DOHH2 (cell line): ENCODE measurements around the gene GAK.

ENCODE experiments used
- H3F3A ChIP-seq: fragments of 200-600 bp; sonication (generic), shearing (Covaris generic); 2 replicates; pipeline ENCODE4 v1.6.0; 2016; ENCODE audit warnings: antibody characterized with exemption, mild to moderate bottlenecking; ENCODE audit not compliant: control insufficient read depth, insufficient read depth
- H3K27ac ChIP-seq: fragments of 200-600 bp; sonication (generic); 2 replicates; pipeline ENCODE4 v1.5.1; 2014; ENCODE audit warnings: low read depth, mild to moderate bottlenecking, low read length, moderate library complexity
- H3K27me3 ChIP-seq: fragments of 200-600 bp; sonication (generic); 2 replicates; pipeline ENCODE4 v1.6.1; 2014; ENCODE audit warnings: mild to moderate bottlenecking, low read length, mixed read lengths; ENCODE audit not compliant: control insufficient read depth
- H3K36me3 ChIP-seq: fragments of 200-600 bp; sonication (generic); 2 replicates; pipeline ENCODE4 v1.6.1; 2014; ENCODE audit warnings: mild to moderate bottlenecking, low read length, moderate library complexity, mixed read lengths; ENCODE audit not compliant: control insufficient read depth
- H3K4me1 ChIP-seq: fragments of 200-600 bp; sonication (generic); 2 replicates; pipeline ENCODE4 v1.6.1; 2014; ENCODE audit warnings: mild to moderate bottlenecking, low read length, mixed read lengths; ENCODE audit not compliant: control insufficient read depth
- H3K4me2 ChIP-seq: fragments of 200-600 bp; sonication (generic); 2 replicates; pipeline ENCODE4 v1.6.0; 2014; ENCODE audit warnings: mild to moderate bottlenecking, low read length, moderate library complexity
- H3K4me3 ChIP-seq: fragments of 200-600 bp; sonication (generic); 2 replicates; pipeline ENCODE4 v1.5.1; 2014; ENCODE audit warnings: mild to moderate bottlenecking, low read length, mixed read lengths
- H3K79me2 ChIP-seq: fragments of 200-600 bp; sonication (generic); 2 replicates; pipeline ENCODE4 v1.6.1; 2014; ENCODE audit warnings: mild to moderate bottlenecking, low read length, mixed read lengths; ENCODE audit not compliant: control insufficient read depth
- H3K9me2 ChIP-seq: fragments of 200-600 bp; sonication (generic); replicated peaks from 2 replicates; pipeline ENCODE4 v1.6.1; 2014; ENCODE audit warnings: mild to moderate bottlenecking, low read length, mixed read lengths; ENCODE audit not compliant: control insufficient read depth
- H3K9me3 ChIP-seq: fragments of 200-600 bp; sonication (generic); 2 replicates; pipeline ENCODE4 v1.6.1; 2014; ENCODE audit warnings: antibody characterized with exemption, low read length, mixed read lengths; ENCODE audit not compliant: control insufficient read depth, insufficient read depth
- H4K20me1 ChIP-seq: fragments of 200-600 bp; sonication (generic); 2 replicates; pipeline ENCODE4 v1.6.0; 2014; ENCODE audit warnings: low read depth, mild to moderate bottlenecking, antibody characterized with exemption, low read length, moderate library complexity; ENCODE audit not compliant: control insufficient read depth, insufficient read depth
- CTCF ChIP-seq: fragments of 200-600 bp; sonication (generic); IDR thresholded peaks from one replicate; pipeline ENCODE4 v1.5.1; 2014; ENCODE audit warnings: antibody characterized with exemption, mild to moderate bottlenecking, low read depth, low read length; ENCODE audit not compliant: poor library complexity, severe bottlenecking
- EZH2phosphoT487 ChIP-seq: fragments of 200-600 bp; sonication (generic); IDR thresholded peaks from 2 replicates; pipeline ENCODE4 v1.6.1; 2017; ENCODE audit warnings: borderline replicate concordance, mild to moderate bottlenecking, antibody characterized with exemption, low read length, moderate library complexity, mixed read lengths

The GAK gene

GRCh38 chr4:882646-883045 lies 49.5 kb downstream of the GAK start:
- Histone ChIP-seq H3K79me2 (no peaks in the 10 kb centered on the region), H3K9me3 (peaks cover 6% of the 10 kb centered on the region; the same call in 1 of the 2 replicates), H3K4me3 (no peak overlapping the region), H3K4me1 (no peaks in the 10 kb centered on the region), H3K27me3 (no peaks in the 10 kb centered on the region), H3K27ac (no peak overlapping the region), H3K36me3 (peaks cover 14% of the 10 kb centered on the region; the same call in 1 of the 2 replicates), H3F3A (no peaks in the 10 kb centered on the region), H3K9me2 (no peaks in the 10 kb centered on the region), H3K4me2 (no peak overlapping the region), H4K20me1 (no peaks in the 10 kb centered on the region)
- TF ChIP-seq EZH2phosphoT487 (no peak), CTCF (no peak)

- no peaks in the 10 kb centered on the region for H3K27me3 ChIP-seq
- no peaks in the 10 kb centered on the region for H3K4me1 ChIP-seq
- no peaks in the 10 kb centered on the region for H3K79me2 ChIP-seq
- peaks cover 18% of the 10 kb centered on the region; the same call in 1 of the 2 replicates for H3K36me3 ChIP-seq
- TF ChIP-seq CTCF (no peak), EZH2phosphoT487 (no peak)
- H3K9me2 ChIP-seq = no peaks in the 10 kb centered on the region
- H3K4me2 ChIP-seq = no peak overlapping the region
- H3F3A ChIP-seq = no peaks in the 10 kb centered on the region
- no peak overlapping the region for H3K27ac ChIP-seq
- no peaks in the 10 kb centered on the region for H3K9me3 ChIP-seq
- H4K20me1 ChIP-seq = no peaks in the 10 kb centered on the region
- no peak overlapping the region for H3K4me3 ChIP-seq
Observed at GRCh38 chr4:881709-882108, 50.4 kb downstream of the GAK start.

- TF ChIP-seq EZH2phosphoT487 (no peak), CTCF (no peak)
- Histone ChIP-seq H3K36me3 (peaks cover 21% of the 10 kb centered on the region), H3K27me3 (no peaks in the 10 kb centered on the region), H4K20me1 (no peaks in the 10 kb centered on the region), H3K9me3 (no peaks in the 10 kb centered on the region), H3F3A (no peaks in the 10 kb centered on the region), H3K79me2 (no peaks in the 10 kb centered on the region), H3K4me2 (no peak overlapping the region), H3K27ac (no peak overlapping the region), H3K4me3 (no peak overlapping the region), H3K4me1 (no peaks in the 10 kb centered on the region), H3K9me2 (no peaks in the 10 kb centered on the region)
Observed at GRCh38 chr4:880684-881405, 51.3 kb downstream of the GAK start.
